Esophagus squamous epithelium (tissue), 5 donors: Measurements from ENCODE around the gene PPARA. TPM values are rescaled to one million over a fixed set of nuclear protein-coding genes. Genes with fewer than 3 reads are reported as not detected.
A peak's percentile ranks its signal among the peaks of the same experiment; 100 is the strongest.
"Not testable (repeated sequence)": the region's sequence is repeated elsewhere in the genome, so short reads cannot be mapped to it uniquely, and the experiment has no call there.

ENCODE experiments used
- DNase-seq: peaks from one replicate; lab custom pipeline; 2025; lab: John Stamatoyannopoulos, UW
- H3K27ac ChIP-seq, 4 donors: fragments of 200-600 bp; sonication (generic); one replicate each; pipeline ENCODE4 v1.5.1; 2016 to 2019; ENCODE audit warnings: mild to moderate bottlenecking in 1 of 4
- H3K27me3 ChIP-seq, 4 donors: fragments of 200-600 bp; sonication (generic); 1 replicate in 3 of 4; 2 replicates in 1 of 4; pipeline versions ENCODE4 v1.5.1 to v1.6.0; 2017 to 2021; ENCODE audit warnings: antibody characterized with exemption in 1 of 4
- H3K36me3 ChIP-seq, 3 donors: fragments of 200-600 bp; sonication (generic); one replicate each; pipeline ENCODE4 v1.5.1; 2016 to 2019
- H3K4me1 ChIP-seq, 3 donors: fragments of 200-600 bp; sonication (generic); one replicate each; pipeline ENCODE4 v1.5.1; 2017 to 2019
- H3K4me3 ChIP-seq, 4 donors: fragments of 200-600 bp; sonication (generic); 1 replicate in 3 of 4; 2 replicates in 1 of 4; pipeline ENCODE4 v1.5.1; 2016 to 2019; ENCODE audit warnings: mild to moderate bottlenecking in 2 of 4, moderate library complexity in 1 of 4
- H3K9me3 ChIP-seq, 3 donors: fragments of 200-600 bp; sonication (generic); one replicate each; pipeline ENCODE4 v1.5.1; 2016 to 2019
- CTCF ChIP-seq, 6 experiments: fragments of 450-650 bp in 4 of 6; fragments of 200-600 bp in 2 of 6; sonication (generic) in 2 of 6; IDR thresholded peaks; one replicate each; pipeline ENCODE4 v1.5.1; 2016 to 2019; ENCODE audit warnings: antibody characterized with exemption in 6 of 6, mild to moderate bottlenecking in 4 of 6, moderate library complexity in 4 of 6
- POLR2A ChIP-seq, 4 donors: fragments of 450-650 bp; IDR thresholded peaks; one replicate each; pipeline ENCODE4 v1.6.1; 2017; ENCODE audit warnings: antibody characterized with exemption in 4 of 4, mild to moderate bottlenecking in 4 of 4, moderate library complexity in 3 of 4
- WGBS, 2 donors: methylation state at CpG; one replicate each; pipeline ENCODE4 v1.1.5; 2018; 5-methylcytosine and 5-hydroxymethylcytosine counted together
- intact Hi-C: fragments of 100-400 bp; cut with DNase I; formaldehyde crosslinking; loops from one replicate; pipeline ENCODE4 v1.15.0; 2022
- total RNA-seq, 4 donors: library from RNA; depleted of rRNA; stranded (reverse); fragments of >200 nt; gene quantifications; one replicate each; pipeline ENCODE4 v1.1.0, GENCODE V29; 2016
- donor health status: DM: yes; HTN: yes; CAD: no.

Gene PPARA
- total RNA-seq, 4 donors from 2014 or later = 7.7 to 18.5 (median 10.1) TPM

GRCh38 chr22:46126853-46127385, 23.4 kb upstream of the PPARA start:
- no peak for TF ChIP-seq CTCF (IDR thresholded peaks at IDR 0.05)
- TF ChIP-seq POLR2A (IDR thresholded peaks at IDR 0.05) = no peak
- no peaks in the 10 kb centered on the region for H3K27me3 ChIP-seq
- H3K27ac ChIP-seq = peak overlapping the region in 1 of 4 donors; percentile 58
- intact Hi-C loops = loop anchor here (10.0 kb wide), 1 partner anchor 408 kb away; the partner anchor contains the start of gene CELSR1
- no peak for DNase-seq
- H3K4me1 ChIP-seq = peaks cover 3 to 33% (median 6%) of the 10 kb centered on the region in 3 donors
- 85 to 94% methylated on average over 9 to 12 of the region's 13 CpGs for WGBS, 2 donors
- no peak overlapping the region for H3K4me3 ChIP-seq
- H3K36me3 ChIP-seq = no peaks in the 10 kb centered on the region
- no peaks in the 10 kb centered on the region for H3K9me3 ChIP-seq

GRCh38 chr22:46127556-46127955, 22.8 kb upstream of the PPARA start:
- H3K27ac ChIP-seq = no peak overlapping the region
- 59 to 91% methylated on average over 3 to 5 of the region's 10 CpGs for WGBS, 2 donors
- H3K27me3 ChIP-seq = no peaks in the 10 kb centered on the region
- intact Hi-C loops = loop anchor here (10.0 kb wide), 1 partner anchor 407 kb away; the partner anchor contains the start of gene CELSR1
- H3K4me1 ChIP-seq = peaks cover 1 to 27% (median 2%) of the 10 kb centered on the region in 3 donors
- H3K36me3 ChIP-seq = no peaks in the 10 kb centered on the region
- TF ChIP-seq POLR2A (IDR thresholded peaks at IDR 0.05) (no peak), CTCF (IDR thresholded peaks at IDR 0.05) (no peak)
- no peak overlapping the region for H3K4me3 ChIP-seq
- H3K9me3 ChIP-seq = no peaks in the 10 kb centered on the region
- DNase-seq = no peak

- intact Hi-C loops = loop anchor here (10.0 kb wide), 1 partner anchor 406 kb away; the partner anchor contains the start of gene CELSR1
- no peak for DNase-seq
- WGBS, 2 donors = 100% methylated on average over 5 of the region's 12 CpGs; no CpG with 5 or more reads in 1 of the 2 donors
- Histone ChIP-seq H3K9me3 (no peaks in the 10 kb centered on the region), H3K27me3 (no peaks in the 10 kb centered on the region), H3K36me3 (no peaks in the 10 kb centered on the region), H3K4me3 (no peak overlapping the region), H3K27ac (no peak overlapping the region), H3K4me1 (peaks cover 0 to 23% (median 0%) of the 10 kb centered on the region in 3 donors)
- TF ChIP-seq CTCF (IDR thresholded peaks at IDR 0.05) = no peak
- no peak for TF ChIP-seq POLR2A (IDR thresholded peaks at IDR 0.05)
Observed at GRCh38 chr22:46128606-46129005, 21.7 kb upstream of the PPARA start.

- H3K4me1 ChIP-seq = peaks cover 0 to 23% (median 0%) of the 10 kb centered on the region in 3 donors
- H3K4me3 ChIP-seq = peak overlapping the region in 1 of 4 donors; percentile 43
- peak overlapping the region in 2 of 4 donors; percentile 55 to 76 for H3K27ac ChIP-seq
- no CpG with 5 or more reads among the region's 26 CpGs for WGBS, 2 donors
- DNase-seq = no peak
- H3K36me3 ChIP-seq = no peaks in the 10 kb centered on the region
- no peaks in the 10 kb centered on the region for H3K9me3 ChIP-seq
- TF ChIP-seq CTCF (IDR thresholded peaks at IDR 0.05) = no peak
- no peak for TF ChIP-seq POLR2A (IDR thresholded peaks at IDR 0.05)
- H3K27me3 ChIP-seq = no peaks in the 10 kb centered on the region
- intact Hi-C loops = loop anchor here (10.0 kb wide), 1 partner anchor 405 kb away; the partner anchor contains the start of gene CELSR1
Observed at GRCh38 chr22:46129390-46130041, 20.8 kb upstream of the PPARA start.

GRCh38 chr22:46131151-46131587, 19.2 kb upstream of the PPARA start:
- TF ChIP-seq POLR2A (IDR thresholded peaks at IDR 0.05) (no peak), CTCF (IDR thresholded peaks at IDR 0.05) (peak in 1 of 6 experiments; percentile 27)
- H3K9me3 ChIP-seq = no peaks in the 10 kb centered on the region
- no peak for DNase-seq
- H3K27me3 ChIP-seq = no peaks in the 10 kb centered on the region
- intact Hi-C loops = no loop called here
- no peak overlapping the region for H3K4me3 ChIP-seq
- 68 to 87% methylated on average over 3 of the region's 13 CpGs for WGBS, 2 donors
- H3K4me1 ChIP-seq = peaks cover 0 to 20% (median 0%) of the 10 kb centered on the region in 3 donors
- no peaks in the 10 kb centered on the region for H3K36me3 ChIP-seq
- H3K27ac ChIP-seq = no peak overlapping the region

GRCh38 chr22:46132193-46132829, 18.0 kb upstream of the PPARA start:
- H3K27me3 ChIP-seq, DNase-seq, H3K4me3 ChIP-seq, H3K9me3 ChIP-seq, H3K36me3 ChIP-seq, intact Hi-C loops, H3K27ac ChIP-seq: not testable (repeated sequence)
- 78 to 83% methylated on average over 4 to 10 of the region's 12 CpGs for WGBS, 2 donors
- peaks cover 0 to 15% (median 0%) of the 10 kb centered on the region in 3 donors for H3K4me1 ChIP-seq
